ENCODE data around the gene HS6ST3.

HS6ST3 gene

DNA sequence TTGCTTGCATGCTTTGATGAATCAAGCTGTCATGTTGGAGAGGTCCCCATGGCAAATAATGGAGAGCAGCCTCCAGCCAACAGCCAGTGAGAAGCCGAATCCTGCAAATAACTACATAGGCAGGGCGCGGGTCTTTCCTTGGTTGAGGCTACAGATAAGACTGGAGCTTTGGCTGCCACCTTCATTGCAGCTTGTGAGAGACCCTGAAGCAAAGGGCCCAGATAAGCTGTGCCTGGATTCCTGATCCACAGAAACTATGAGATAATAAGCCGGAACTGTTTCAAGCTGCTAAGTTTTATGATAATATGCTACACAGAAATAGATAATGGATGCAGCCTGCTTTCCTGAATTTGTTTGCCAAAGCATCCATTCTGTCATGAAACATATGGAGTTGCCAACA is 257.0 kb downstream of the HS6ST3 start:
- TF ChIP-seq, protein P1, sequence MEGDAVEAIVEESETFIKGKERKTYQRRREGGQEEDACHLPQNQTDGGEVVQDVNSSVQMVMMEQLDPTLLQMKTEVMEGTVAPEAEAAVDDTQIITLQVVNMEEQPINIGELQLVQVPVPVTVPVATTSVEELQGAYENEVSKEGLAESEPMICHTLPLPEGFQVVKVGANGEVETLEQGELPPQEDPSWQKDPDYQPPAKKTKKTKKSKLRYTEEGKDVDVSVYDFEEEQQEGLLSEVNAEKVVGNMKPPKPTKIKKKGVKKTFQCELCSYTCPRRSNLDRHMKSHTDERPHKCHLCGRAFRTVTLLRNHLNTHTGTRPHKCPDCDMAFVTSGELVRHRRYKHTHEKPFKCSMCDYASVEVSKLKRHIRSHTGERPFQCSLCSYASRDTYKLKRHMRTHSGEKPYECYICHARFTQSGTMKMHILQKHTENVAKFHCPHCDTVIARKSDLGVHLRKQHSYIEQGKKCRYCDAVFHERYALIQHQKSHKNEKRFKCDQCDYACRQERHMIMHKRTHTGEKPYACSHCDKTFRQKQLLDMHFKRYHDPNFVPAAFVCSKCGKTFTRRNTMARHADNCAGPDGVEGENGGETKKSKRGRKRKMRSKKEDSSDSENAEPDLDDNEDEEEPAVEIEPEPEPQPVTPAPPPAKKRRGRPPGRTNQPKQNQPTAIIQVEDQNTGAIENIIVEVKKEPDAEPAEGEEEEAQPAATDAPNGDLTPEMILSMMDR (IDR thresholded peaks at IDR 0.05; ENCODE audit: low read depth, low read length, missing control alignments), result no peak
- H3K4me3 ChIP-seq (ENCODE audit: low read depth, low read length), result no peak overlapping the region
- in situ Hi-C loops (cut with HindIII; ENCODE audit: low sequenced_read_pairs), result no loop called here
- DNase-seq (ENCODE audit: low read depth), result no peak

DNA sequence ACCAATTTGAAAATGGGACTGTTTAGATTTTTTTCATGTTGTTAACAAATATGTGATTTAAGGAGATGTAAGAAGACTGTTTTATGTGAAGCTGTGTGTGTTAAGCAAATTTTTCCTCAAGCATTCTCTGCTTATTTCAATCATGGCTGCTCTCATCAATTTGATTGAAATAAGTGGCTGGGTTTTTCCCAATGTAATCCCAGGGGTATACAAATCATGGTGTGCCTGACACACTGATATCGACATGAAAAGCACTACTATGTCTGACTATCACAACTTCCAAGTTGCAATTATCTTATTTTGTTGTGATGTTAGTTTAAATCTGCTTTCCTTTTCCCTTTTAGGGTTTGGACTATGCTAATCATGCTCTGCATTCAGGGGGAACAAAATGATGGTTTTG is 283.7 kb downstream of the HS6ST3 start:
- TF ChIP-seq, protein P1 (IDR thresholded peaks at IDR 0.05; ENCODE audit: low read depth, low read length, missing control alignments), result no peak
- in situ Hi-C loops (cut with HindIII; ENCODE audit: low sequenced_read_pairs), result no loop called here
- DNase-seq (ENCODE audit: low read depth), result no peak
- no peak overlapping the region for H3K4me3 ChIP-seq (ENCODE audit: low read depth, low read length)

DNA sequence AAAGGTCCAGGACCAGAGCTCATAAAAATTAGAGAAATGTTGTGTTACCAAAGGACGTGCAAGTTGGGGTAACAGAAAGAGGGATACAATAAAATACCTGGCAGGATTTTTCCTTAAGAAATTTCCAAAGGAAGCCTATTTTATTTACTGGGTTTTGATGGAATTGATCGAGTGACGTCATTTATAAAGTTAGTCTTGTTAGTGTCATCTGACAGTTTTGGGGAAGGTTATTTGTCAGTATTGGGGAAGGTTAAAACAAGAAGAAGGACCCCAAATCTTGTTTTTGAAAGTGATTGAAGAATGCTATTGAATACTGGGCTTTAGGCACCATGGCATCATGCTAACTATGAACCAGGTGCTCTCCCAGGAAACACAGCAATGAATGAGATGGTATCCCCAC is 287.9 kb downstream of the HS6ST3 start:
- DNase-seq (ENCODE audit: low read depth), result no peak
- in situ Hi-C loops (cut with HindIII; ENCODE audit: low sequenced_read_pairs), result no loop called here
- TF ChIP-seq, protein P1 (IDR thresholded peaks at IDR 0.05; ENCODE audit: low read depth, low read length, missing control alignments), result no peak
- H3K4me3 ChIP-seq (ENCODE audit: low read depth, low read length), result no peak overlapping the region

DNA sequence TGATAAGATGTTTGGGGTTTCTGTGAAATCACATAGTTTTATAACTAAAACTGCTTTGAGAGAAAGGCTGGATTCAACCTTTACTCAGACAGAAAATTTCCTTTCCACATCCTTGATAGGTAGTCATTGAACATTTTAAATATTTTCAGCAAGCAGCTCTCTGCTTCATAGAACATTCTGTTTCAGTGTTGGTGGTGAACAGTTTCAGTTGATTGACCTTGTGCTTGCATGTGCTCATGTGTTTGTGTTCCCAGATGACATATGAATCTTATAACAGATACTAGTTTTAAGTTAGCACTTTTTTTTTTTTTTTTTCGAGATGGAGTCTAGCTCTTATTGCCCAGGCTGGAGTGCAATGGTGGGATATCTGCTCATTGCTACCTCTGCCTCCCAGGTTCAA is 290.1 kb downstream of the HS6ST3 start:
- no peak overlapping the region for H3K4me3 ChIP-seq (ENCODE audit: low read depth, low read length)
- no peak for DNase-seq (ENCODE audit: low read depth)
- in situ Hi-C loops (cut with HindIII; ENCODE audit: low sequenced_read_pairs), result no loop called here
- TF ChIP-seq, protein P1 (IDR thresholded peaks at IDR 0.05; ENCODE audit: low read depth, low read length, missing control alignments), result no peak

DNA sequence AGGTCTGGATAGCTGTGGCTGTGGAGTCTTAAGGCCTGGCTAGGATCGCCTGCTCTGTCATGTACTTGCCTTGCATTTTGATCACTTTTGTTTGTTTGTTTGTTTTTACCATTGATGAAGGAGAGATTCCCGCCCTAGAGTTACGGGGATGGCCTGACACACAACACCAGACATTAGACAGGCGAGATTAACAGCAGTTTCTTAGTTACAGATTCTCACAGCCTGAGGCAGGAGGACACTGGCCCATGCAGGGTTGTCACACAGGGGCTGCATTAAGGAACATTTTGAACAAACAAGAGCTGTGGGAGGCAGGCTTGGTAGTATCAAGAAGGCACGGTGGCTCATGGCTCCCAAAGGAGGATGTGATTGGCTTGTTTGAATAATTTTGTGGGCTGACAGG is 291.8 kb downstream of the HS6ST3 start:
- no peak for DNase-seq (ENCODE audit: low read depth)
- TF ChIP-seq, protein P1 (IDR thresholded peaks at IDR 0.05; ENCODE audit: low read depth, low read length, missing control alignments), result no peak
- H3K4me3 ChIP-seq (ENCODE audit: low read depth, low read length), result no peak overlapping the region
- in situ Hi-C loops (cut with HindIII; ENCODE audit: low sequenced_read_pairs), result no loop called here

DNA sequence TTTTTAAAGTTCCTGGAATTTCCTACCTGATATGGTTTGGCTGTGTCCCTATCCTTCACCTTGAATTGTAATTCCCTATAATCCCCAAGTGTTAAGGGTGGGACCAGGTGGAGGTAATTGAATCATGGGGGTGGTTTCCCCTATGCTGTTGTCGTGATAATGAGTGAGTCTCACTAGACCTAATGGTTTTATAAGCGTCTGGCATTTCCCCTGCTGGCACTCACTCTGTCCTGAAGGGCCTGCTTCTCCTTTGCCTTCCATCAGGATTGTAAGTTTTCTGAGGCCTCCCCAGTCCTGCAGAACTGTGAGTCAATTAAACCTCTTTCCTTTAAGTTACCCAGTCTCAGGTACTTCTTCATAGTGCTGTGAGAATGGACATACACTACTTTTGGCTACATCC is 298.7 kb downstream of the HS6ST3 start:
- no peak overlapping the region for H3K4me3 ChIP-seq (ENCODE audit: low read depth, low read length)
- no peak for DNase-seq (ENCODE audit: low read depth)
- TF ChIP-seq, protein P1 (IDR thresholded peaks at IDR 0.05; ENCODE audit: low read depth, low read length, missing control alignments), result no peak
- in situ Hi-C loops (cut with HindIII; ENCODE audit: low sequenced_read_pairs), result no loop called here

DNA sequence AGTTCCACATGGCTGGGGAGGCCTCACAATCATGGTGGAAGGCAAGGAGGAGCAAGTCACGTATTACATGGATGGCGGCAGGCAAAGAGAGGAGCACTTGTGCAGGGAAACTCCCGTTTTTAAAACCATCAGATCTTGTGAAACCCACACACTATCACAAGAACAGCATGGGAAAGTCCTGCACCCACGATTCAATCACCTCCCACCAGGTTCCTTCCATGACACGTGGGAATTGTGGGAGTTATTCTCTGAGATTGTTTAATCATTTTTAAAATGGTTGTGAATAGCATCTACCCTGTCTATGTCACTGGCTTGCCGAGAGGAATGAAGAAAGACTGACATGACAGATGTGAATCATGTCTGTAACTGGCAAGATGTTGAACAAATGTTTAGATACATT is 301.7 kb downstream of the HS6ST3 start:
- no peak overlapping the region for H3K4me3 ChIP-seq (ENCODE audit: low read depth, low read length)
- DNase-seq (ENCODE audit: low read depth), result no peak
- TF ChIP-seq, protein P1 (IDR thresholded peaks at IDR 0.05; ENCODE audit: low read depth, low read length, missing control alignments), result no peak
- in situ Hi-C loops (cut with HindIII; ENCODE audit: low sequenced_read_pairs), result no loop called here
